AG09319 (cell line): ENCODE results near the gene NR1D1.

Experiments used
- DNase-seq: peaks from one replicate; pipeline ENCODE4 v3.0.0-alpha.2; 2010; ENCODE audit warnings: low read depth; ENCODE audit errors: extremely low read depth
- CTCF ChIP-seq: IDR thresholded peaks from 2 replicates; pipeline ENCODE4 v1.5.1; 2011; ENCODE audit warnings: low read depth, mild to moderate bottlenecking, inconsistent platforms, low read length, moderate library complexity

NR1D1 gene

GRCh38 chr17:40098846-40099618, 1.4 kb downstream of the NR1D1 start:
- peak; percentile 99 for DNase-seq
- no peak for TF ChIP-seq CTCF

- no peak for TF ChIP-seq CTCF
- DNase-seq = no peak
These were observed 2.2 kb downstream of the NR1D1 start for GRCh38 chr17:40097931-40098845.

GRCh38 chr17:40097087-40097486, 3.3 kb downstream of the NR1D1 start:
- no peak for TF ChIP-seq CTCF
- no peak for DNase-seq

GRCh38 chr17:40095944-40096791, 4.2 kb downstream of the NR1D1 start:
- no peak for DNase-seq

GRCh38 chr17:40095351-40095943, 4.9 kb downstream of the NR1D1 start:
- no peak for DNase-seq
- TF ChIP-seq CTCF = no peak

More at GRCh38 chr17:40095944-40096791, 4.2 kb downstream of the NR1D1 start:
- no peak for TF ChIP-seq CTCF

- DNase-seq = no peak
- TF ChIP-seq CTCF = no peak
These were observed 5.5 kb downstream of the NR1D1 start for GRCh38 chr17:40094874-40095273.
